Neural progenitor cell (in vitro differentiated cells): ENCODE data around the gene SPACA6. TPM values are rescaled to one million over a fixed set of nuclear protein-coding genes. Genes with fewer than 3 reads are reported as not detected.
"Not testable (repeated sequence)": the region's sequence is repeated elsewhere in the genome, so short reads cannot be mapped to it uniquely, and the experiment has no call there.

Experiments
- DNase-seq: peaks from one replicate; pipeline ENCODE4 v3.0.0-alpha.2; 2016; ENCODE audit warnings: low spot score
- H2AFZ ChIP-seq: fragments of 200-600 bp; sonication (generic); replicated peaks from 2 replicates; pipeline ENCODE4 v1.6.1; 2016; ENCODE audit warnings: antibody characterized with exemption
- H3F3A ChIP-seq: fragments of 200-600 bp; sonication (generic); 2 replicates; pipeline ENCODE4 v1.6.1; 2016; ENCODE audit warnings: antibody characterized with exemption, low read depth
- H3K27ac ChIP-seq: fragments of 200-600 bp; sonication (generic); 2 replicates; pipeline ENCODE4 v1.5.1; 2016; ENCODE audit warnings: mild to moderate bottlenecking
- H3K27me3 ChIP-seq: fragments of 200-600 bp; sonication (generic); 2 replicates; pipeline ENCODE4 v1.6.1; 2016; ENCODE audit warnings: mild to moderate bottlenecking, moderate library complexity
- H3K36me3 ChIP-seq: fragments of 200-600 bp; sonication (generic); 2 replicates; pipeline ENCODE4 v1.5.1; 2016
- H3K4me1 ChIP-seq: fragments of 200-600 bp; sonication (generic); 2 replicates; pipeline ENCODE4 v1.6.1; 2016; ENCODE audit warnings: mixed run types
- H3K4me2 ChIP-seq: fragments of 200-600 bp; sonication (generic); 2 replicates; pipeline ENCODE4 v1.6.1; 2016
- H3K4me3 ChIP-seq: fragments of 200-600 bp; sonication (generic); 2 replicates; pipeline ENCODE4 v1.5.1; 2016
- H3K79me2 ChIP-seq: fragments of 200-600 bp; sonication (generic); 2 replicates; pipeline ENCODE4 v1.6.1; 2016; ENCODE audit warnings: low read depth
- H3K9ac ChIP-seq: fragments of 200-600 bp; sonication (generic); 2 replicates; pipeline ENCODE4 v1.6.1; 2016
- H3K9me3 ChIP-seq: fragments of 200-600 bp; sonication (generic); 2 replicates; pipeline ENCODE4 v1.5.1; 2016; ENCODE audit warnings: low read depth
- H4K20me1 ChIP-seq: fragments of 200-600 bp; sonication (generic); 2 replicates; pipeline ENCODE4 v1.6.1; 2016; ENCODE audit warnings: low read depth
- H3K27ac Mint-ChIP-seq: 3 replicates; pipeline ENCODE4 v1.8.0; 2021; ENCODE audit warnings: mixed read lengths
- H3K27me3 Mint-ChIP-seq: 2 replicates; pipeline ENCODE4 v1.8.0; 2022; ENCODE audit warnings: low read depth, mild to moderate bottlenecking, inconsistent platforms, moderate library complexity, mixed read lengths; ENCODE audit not compliant: insufficient read depth
- H3K36me3 Mint-ChIP-seq: 3 replicates; pipeline ENCODE4 v1.8.0; 2021; ENCODE audit warnings: mixed read lengths
- H3K4me1 Mint-ChIP-seq: 3 replicates; pipeline ENCODE4 v1.8.0; 2021; ENCODE audit warnings: mixed read lengths
- H3K4me3 Mint-ChIP-seq: 3 replicates; pipeline ENCODE4 v1.8.0; 2021; ENCODE audit warnings: mild to moderate bottlenecking, moderate library complexity, mixed read lengths
- H3K9me3 Mint-ChIP-seq: 3 replicates; pipeline ENCODE4 v1.8.0; 2020; ENCODE audit warnings: mixed read lengths
- EZH2 ChIP-seq: fragments of 200-600 bp; sonication (generic); IDR thresholded peaks from 2 replicates; pipeline ENCODE4 v1.6.1; 2017; ENCODE audit warnings: antibody characterized with exemption, mild to moderate bottlenecking, moderate library complexity
- EZH2phosphoT487 ChIP-seq: fragments of 200-600 bp; sonication (generic); IDR thresholded peaks from 2 replicates; pipeline ENCODE4 v1.6.1; 2017; ENCODE audit warnings: antibody characterized with exemption
- total RNA-seq: library from RNA; depleted of rRNA; stranded (reverse); fragments of >200 nt; gene quantifications from 2 replicates; pipeline ENCODE4 v1.2.3, GENCODE V29; 2015; ENCODE audit warnings: low replicate concordance
- TF ChIP-seq, protein P1 (sequence below): fragments of 200-600 bp; sonication (generic); IDR thresholded peaks from 2 replicates; pipeline ENCODE4 v1.5.1; 2017; ENCODE audit warnings: antibody characterized with exemption, mild to moderate bottlenecking

The SPACA6 gene
- total RNA-seq, 1 donor from 2014 or later, result 6.9 TPM

DNA sequence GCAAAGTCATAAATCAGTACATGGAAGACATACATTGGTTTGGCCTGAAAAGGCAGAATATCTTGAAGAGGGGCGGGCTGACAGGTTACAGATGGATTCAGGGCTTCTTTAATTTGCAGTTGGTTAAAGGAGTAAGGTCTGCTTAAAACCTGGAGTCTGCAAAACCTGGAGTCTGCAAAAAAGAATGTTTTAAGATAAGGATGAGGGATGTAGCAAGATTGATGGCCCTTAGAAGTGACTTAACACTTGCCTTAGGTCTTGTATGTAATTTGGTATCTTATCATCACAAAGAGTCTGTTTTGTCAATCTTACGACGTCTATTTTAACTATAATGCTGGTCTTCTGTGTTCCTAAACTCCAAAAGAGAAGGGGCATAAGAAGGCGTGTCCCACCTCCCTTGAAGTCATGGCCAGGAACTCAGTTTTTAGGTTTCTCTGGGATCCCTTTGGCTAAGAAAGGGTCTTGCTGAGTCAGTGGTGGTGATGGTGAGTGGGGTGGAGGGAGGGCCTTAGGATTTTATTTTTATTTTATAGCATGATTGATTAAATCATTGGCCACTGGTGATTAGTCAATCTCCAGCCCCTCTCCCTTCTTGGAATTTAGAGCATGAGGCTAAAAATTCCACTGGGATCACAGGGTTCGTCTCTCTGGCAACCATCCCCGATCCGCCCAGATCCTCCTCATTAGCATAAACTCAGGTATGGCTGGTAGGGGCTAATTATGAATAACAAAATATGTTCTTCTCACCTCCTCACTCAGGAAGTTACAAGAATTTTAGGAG is 40.8 kb downstream of the SPACA6 start:
- no peaks in the 10 kb centered on the region for H3K27me3 ChIP-seq
- Mint-ChIP-seq H3K9me3 (no peaks in the 10 kb centered on the region), H3K27me3 (peaks cover 4% of the 10 kb centered on the region), H3K4me1 (peaks cover 10% of the 10 kb centered on the region), H3K4me3 (no peak overlapping the region), H3K36me3 (no peaks in the 10 kb centered on the region), H3K27ac (no peak overlapping the region)
- no peaks in the 10 kb centered on the region for H3K9me3 ChIP-seq
- no peaks in the 10 kb centered on the region for H3K79me2 ChIP-seq
- TF ChIP-seq EZH2phosphoT487 (no peak), EZH2 (no peak)
- no peak overlapping the region for H2AFZ ChIP-seq
- no peaks in the 10 kb centered on the region for H3K36me3 ChIP-seq
- H3K4me2 ChIP-seq, result no peak overlapping the region
- H3K9ac ChIP-seq, result no peak overlapping the region
- no peaks in the 10 kb centered on the region for H3K4me1 ChIP-seq
- no peak overlapping the region for H3K27ac ChIP-seq
- no peaks in the 10 kb centered on the region for H3F3A ChIP-seq
- H4K20me1 ChIP-seq, result no peaks in the 10 kb centered on the region
- no peak for DNase-seq
- H3K4me3 ChIP-seq, result no peak overlapping the region

DNA sequence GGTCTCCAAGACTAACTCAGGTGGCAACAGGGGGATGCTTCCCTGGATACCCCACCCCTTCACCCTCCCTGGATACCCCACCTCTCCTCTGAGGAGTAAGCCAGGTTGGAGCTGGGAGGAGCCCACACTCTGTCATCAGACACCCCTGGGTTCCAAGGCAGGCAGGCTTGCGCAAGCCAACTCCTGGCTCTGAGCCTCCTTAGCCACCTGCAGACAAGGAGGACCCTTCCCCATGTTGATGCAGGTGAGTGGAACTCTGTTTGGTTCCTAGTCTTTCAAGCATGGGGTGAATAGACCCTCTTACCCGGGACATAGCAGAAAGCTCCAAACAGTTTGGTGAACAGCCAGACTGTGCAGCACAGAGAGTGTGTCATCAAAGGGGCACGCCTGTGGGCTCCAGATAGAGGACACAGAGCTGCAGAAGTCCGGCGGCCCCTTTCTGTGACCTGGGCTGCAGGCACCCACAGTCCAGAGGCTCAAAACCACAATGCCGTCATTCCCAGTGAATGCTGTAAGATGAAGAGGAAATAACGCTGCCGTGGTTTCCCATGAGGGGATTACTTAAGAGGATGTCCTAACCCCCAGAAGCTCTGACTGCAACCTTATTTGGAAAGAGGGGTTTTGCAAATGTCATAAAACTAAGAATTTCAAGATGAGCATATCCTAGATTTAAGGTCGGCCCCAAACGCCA is 42.8 kb downstream of the SPACA6 start:
- Histone ChIP-seq H3K27ac (no peak overlapping the region), H3K9ac (no peak overlapping the region), H3K4me1 (no peaks in the 10 kb centered on the region), H3F3A (no peaks in the 10 kb centered on the region), H3K36me3 (no peaks in the 10 kb centered on the region), H3K4me2 (no peak overlapping the region), H4K20me1 (no peaks in the 10 kb centered on the region), H3K9me3 (no peaks in the 10 kb centered on the region), H3K4me3 (no peak overlapping the region), H2AFZ (no peak overlapping the region), H3K27me3 (no peaks in the 10 kb centered on the region), H3K79me2 (no peaks in the 10 kb centered on the region)
- DNase-seq, result no peak
- peaks cover 2% of the 10 kb centered on the region for H3K27me3 Mint-ChIP-seq
- H3K36me3 Mint-ChIP-seq, result no peaks in the 10 kb centered on the region
- H3K9me3 Mint-ChIP-seq, result no peaks in the 10 kb centered on the region
- H3K27ac Mint-ChIP-seq, result no peak overlapping the region
- peaks cover 7% of the 10 kb centered on the region for H3K4me1 Mint-ChIP-seq
- no peak overlapping the region for H3K4me3 Mint-ChIP-seq
- TF ChIP-seq, protein P1, sequence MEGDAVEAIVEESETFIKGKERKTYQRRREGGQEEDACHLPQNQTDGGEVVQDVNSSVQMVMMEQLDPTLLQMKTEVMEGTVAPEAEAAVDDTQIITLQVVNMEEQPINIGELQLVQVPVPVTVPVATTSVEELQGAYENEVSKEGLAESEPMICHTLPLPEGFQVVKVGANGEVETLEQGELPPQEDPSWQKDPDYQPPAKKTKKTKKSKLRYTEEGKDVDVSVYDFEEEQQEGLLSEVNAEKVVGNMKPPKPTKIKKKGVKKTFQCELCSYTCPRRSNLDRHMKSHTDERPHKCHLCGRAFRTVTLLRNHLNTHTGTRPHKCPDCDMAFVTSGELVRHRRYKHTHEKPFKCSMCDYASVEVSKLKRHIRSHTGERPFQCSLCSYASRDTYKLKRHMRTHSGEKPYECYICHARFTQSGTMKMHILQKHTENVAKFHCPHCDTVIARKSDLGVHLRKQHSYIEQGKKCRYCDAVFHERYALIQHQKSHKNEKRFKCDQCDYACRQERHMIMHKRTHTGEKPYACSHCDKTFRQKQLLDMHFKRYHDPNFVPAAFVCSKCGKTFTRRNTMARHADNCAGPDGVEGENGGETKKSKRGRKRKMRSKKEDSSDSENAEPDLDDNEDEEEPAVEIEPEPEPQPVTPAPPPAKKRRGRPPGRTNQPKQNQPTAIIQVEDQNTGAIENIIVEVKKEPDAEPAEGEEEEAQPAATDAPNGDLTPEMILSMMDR, result no peak
- TF ChIP-seq EZH2phosphoT487, result no peak

DNA sequence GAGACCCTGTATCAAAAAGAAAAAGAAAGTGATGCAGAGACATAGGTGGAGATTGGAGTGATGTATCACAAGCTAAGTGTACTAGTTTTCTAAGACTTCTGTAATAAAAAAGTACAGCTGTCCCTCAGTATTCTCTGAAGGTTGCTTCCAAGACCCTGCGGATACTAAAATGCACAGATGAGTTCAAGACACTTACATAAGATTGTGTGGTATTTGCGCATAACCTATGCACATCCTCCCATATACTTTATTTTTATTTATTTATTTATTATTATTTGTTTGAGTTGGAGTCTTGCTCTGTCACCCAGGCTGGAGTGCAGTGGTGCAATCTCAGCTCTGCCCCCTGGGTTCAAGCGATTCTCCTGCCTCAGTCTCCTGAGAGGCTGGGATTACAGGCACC is 44.3 kb downstream of the SPACA6 start:
- no peaks in the 10 kb centered on the region for H4K20me1 ChIP-seq
- no peak overlapping the region for H3K4me3 ChIP-seq
- TF ChIP-seq, protein P1, result no peak
- TF ChIP-seq EZH2phosphoT487 (no peak), EZH2 (no peak)
- H3K27ac Mint-ChIP-seq, result no peak overlapping the region
- no peak for DNase-seq
- H3K27ac ChIP-seq, result no peak overlapping the region
- H3K27me3 Mint-ChIP-seq, result no peaks in the 10 kb centered on the region
- no peaks in the 10 kb centered on the region for H3K4me1 ChIP-seq
- H3K36me3 ChIP-seq, result no peaks in the 10 kb centered on the region
- no peaks in the 10 kb centered on the region for H3F3A ChIP-seq
- H3K9me3 ChIP-seq, result peaks cover 4% of the 10 kb centered on the region
- H3K4me3 Mint-ChIP-seq, result no peak overlapping the region
- H3K4me1 Mint-ChIP-seq, result no peaks in the 10 kb centered on the region
- no peak overlapping the region for H3K4me2 ChIP-seq
- no peak overlapping the region for H3K9ac ChIP-seq
- H3K27me3 ChIP-seq, result no peaks in the 10 kb centered on the region
- no peaks in the 10 kb centered on the region for H3K36me3 Mint-ChIP-seq
- no peak overlapping the region for H2AFZ ChIP-seq
- no peaks in the 10 kb centered on the region for H3K79me2 ChIP-seq
- H3K9me3 Mint-ChIP-seq, result no peaks in the 10 kb centered on the region

DNA sequence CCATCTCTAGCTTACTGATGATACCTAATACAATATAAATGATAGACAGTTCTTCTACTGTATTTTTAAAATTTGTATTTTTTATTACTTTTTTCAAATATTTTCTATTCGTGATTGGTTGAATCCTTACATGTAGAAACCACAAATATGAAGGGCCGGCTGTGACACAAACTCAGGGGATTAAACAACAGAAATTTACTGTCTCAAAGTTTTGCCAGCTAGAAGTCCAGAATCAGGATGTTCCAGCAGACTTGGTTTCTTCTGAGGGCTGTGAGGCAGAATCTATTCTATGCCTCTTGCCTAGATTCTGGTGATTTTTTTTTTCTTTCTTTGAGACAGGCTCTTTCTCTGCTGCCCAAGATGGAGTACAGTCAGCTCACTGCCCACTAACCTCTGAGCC is 44.8 kb downstream of the SPACA6 start:
- Histone ChIP-seq H3K27me3 (no peaks in the 10 kb centered on the region), H3K4me3 (no peak overlapping the region), H3F3A (no peaks in the 10 kb centered on the region), H3K79me2 (no peaks in the 10 kb centered on the region), H4K20me1 (no peaks in the 10 kb centered on the region), H3K27ac (no peak overlapping the region), H3K4me2 (no peak overlapping the region), H2AFZ (no peak overlapping the region), H3K4me1 (no peaks in the 10 kb centered on the region), H3K9ac (no peak overlapping the region), H3K36me3 (no peaks in the 10 kb centered on the region), H3K9me3 (peaks cover 4% of the 10 kb centered on the region)
- no peak overlapping the region for H3K4me3 Mint-ChIP-seq
- TF ChIP-seq EZH2 (no peak), EZH2phosphoT487 (no peak)
- TF ChIP-seq, protein P1, result no peak
- no peaks in the 10 kb centered on the region for H3K27me3 Mint-ChIP-seq
- no peaks in the 10 kb centered on the region for H3K36me3 Mint-ChIP-seq
- no peaks in the 10 kb centered on the region for H3K4me1 Mint-ChIP-seq
- DNase-seq, result no peak
- no peaks in the 10 kb centered on the region for H3K9me3 Mint-ChIP-seq
- no peak overlapping the region for H3K27ac Mint-ChIP-seq

DNA sequence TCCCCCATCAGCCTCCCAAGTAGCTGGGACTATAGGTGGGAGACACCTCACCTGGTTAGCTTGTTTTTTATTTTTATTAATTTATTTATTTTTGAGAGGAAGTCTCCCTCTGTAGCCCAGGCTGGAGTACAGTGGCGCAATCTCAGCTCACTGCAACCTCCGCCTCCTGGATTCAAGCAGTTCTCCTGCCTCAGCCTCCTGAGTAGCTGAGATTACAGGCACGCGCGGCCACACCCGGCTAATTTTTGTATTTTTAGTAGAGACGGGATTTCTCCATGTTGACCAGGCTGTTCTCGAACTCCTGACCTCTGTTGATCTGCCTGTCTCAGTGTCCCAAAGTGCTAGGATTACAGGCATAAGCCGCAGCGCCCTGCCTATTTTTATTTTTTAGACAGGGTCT is 45.4 kb downstream of the SPACA6 start:
- not testable (repeated sequence) for H3K4me1 Mint-ChIP-seq, H3F3A ChIP-seq, H3K79me2 ChIP-seq, H3K4me3 Mint-ChIP-seq, H3K4me1 ChIP-seq, H2AFZ ChIP-seq, H3K9ac ChIP-seq, H3K27me3 Mint-ChIP-seq, H3K36me3 ChIP-seq, H3K4me3 ChIP-seq, H3K27me3 ChIP-seq, H3K27ac Mint-ChIP-seq, H3K9me3 Mint-ChIP-seq, DNase-seq, H3K4me2 ChIP-seq, H3K9me3 ChIP-seq, H4K20me1 ChIP-seq, H3K27ac ChIP-seq, H3K36me3 Mint-ChIP-seq
